Measurements from ENCODE around the gene ATG4D. TPM values are rescaled to one million over a fixed set of nuclear protein-coding genes. Genes with fewer than 3 reads are reported as not detected.

Gene ATG4D
- total RNA-seq, 6 experiments from 2014 or later: 8.1 to 19.7 (median 11.8) TPM

DNA sequence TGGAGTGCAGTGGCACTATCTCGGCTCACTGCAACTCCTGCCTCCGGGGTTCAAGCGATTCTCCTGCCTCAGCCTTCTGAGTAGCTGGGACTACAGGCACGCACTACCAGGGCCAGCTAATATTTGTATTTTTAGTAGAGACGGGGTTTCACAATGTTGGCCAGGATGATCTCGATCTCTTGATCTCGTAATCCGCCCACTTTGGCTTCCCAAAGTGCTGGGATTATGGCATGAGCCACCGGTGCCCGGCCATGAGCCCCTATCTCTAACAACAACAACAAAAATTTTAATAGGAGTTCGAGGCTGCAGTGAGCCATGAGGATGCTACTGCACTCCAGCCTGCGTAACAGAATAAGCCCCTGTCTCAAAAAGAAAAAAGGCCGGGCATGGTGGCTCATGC lies 38.4 kb downstream of the ATG4D start:
- no peak overlapping the region for H3K4me3 ChIP-seq
- intact Hi-C loops (cut with DNase I): loop anchor here (5.0 kb wide), 3 partner anchors 60 to 120 kb away; partner anchors contain the start of gene QTRT1 (in 1 of the 2)
- no peaks in the 10 kb centered on the region for H3K9me3 ChIP-seq
- no peak for ATAC-seq
- H3K4me1 ChIP-seq: no peaks in the 10 kb centered on the region
- H3K27ac ChIP-seq: no peak overlapping the region
- TF ChIP-seq CTCF (IDR thresholded peaks at IDR 0.05) (no peak), POLR2A (IDR thresholded peaks at IDR 0.05) (no peak)
- no peaks in the 10 kb centered on the region for H3K27me3 ChIP-seq
- H3K36me3 ChIP-seq: no peaks in the 10 kb centered on the region
- 51% methylated on average over 12 of the region's 13 CpGs for WGBS (ENCODE audit: insufficient coverage, low coverage, low lambda C conversion rate, missing lambda C conversion rate)
- no peak for DNase-seq

GRCh38 chr19:10583036-10583776 lies 39.5 kb downstream of the ATG4D start:
- TF ChIP-seq CTCF (IDR thresholded peaks at IDR 0.05): no peak
- Histone ChIP-seq H3K27ac (no peak overlapping the region), H3K9me3 (no peaks in the 10 kb centered on the region), H3K4me1 (no peaks in the 10 kb centered on the region), H3K36me3 (no peaks in the 10 kb centered on the region), H3K27me3 (no peaks in the 10 kb centered on the region), H3K4me3 (no peak overlapping the region)
- DNase-seq: no peak
- intact Hi-C loops (cut with DNase I): loop anchor here (5.0 kb wide), 3 partner anchors 59 to 119 kb away; partner anchors contain the start of gene QTRT1 (in 1 of the 2)
- 77% methylated on average over 6 of the region's 9 CpGs for WGBS (ENCODE audit: insufficient coverage, low coverage, low lambda C conversion rate, missing lambda C conversion rate)
- no peak for ATAC-seq

- 75% methylated on average over 4 of the region's 6 CpGs for WGBS (ENCODE audit: insufficient coverage, low coverage, low lambda C conversion rate, missing lambda C conversion rate)
- no peak overlapping the region for H3K4me3 ChIP-seq
- H3K4me1 ChIP-seq: no peaks in the 10 kb centered on the region
- H3K36me3 ChIP-seq: no peaks in the 10 kb centered on the region
- H3K27ac ChIP-seq: no peak overlapping the region
- DNase-seq: no peak
- H3K9me3 ChIP-seq: no peaks in the 10 kb centered on the region
- ATAC-seq: no peak
- TF ChIP-seq POLR2A (IDR thresholded peaks at IDR 0.05) (no peak), CTCF (IDR thresholded peaks at IDR 0.05) (no peak)
- H3K27me3 ChIP-seq: no peaks in the 10 kb centered on the region
- intact Hi-C loops (cut with DNase I): no loop called here
Measured at GRCh38 chr19:10586396-10586795, 42.7 kb downstream of the ATG4D start.

- no peak for DNase-seq
- Histone ChIP-seq H3K27me3 (no peaks in the 10 kb centered on the region), H3K9me3 (no peaks in the 10 kb centered on the region), H3K4me1 (no peaks in the 10 kb centered on the region), H3K4me3 (no peak within 1 kb of the TSS), H3K27ac (no peak within 1 kb of the TSS), H3K36me3 (no peaks in the 10 kb centered on the region)
- intact Hi-C loops (cut with DNase I): no loop called here
- ATAC-seq: no peak
- WGBS (ENCODE audit: insufficient coverage, low coverage, low lambda C conversion rate, missing lambda C conversion rate): 29% methylated on average over 12 of the region's 35 CpGs
- no peak for TF ChIP-seq POLR2A (IDR thresholded peaks at IDR 0.05)
- TF ChIP-seq CTCF (IDR thresholded peaks at IDR 0.05): no peak
Measured at GRCh38 chr19:10587022-10587838, 43.5 kb downstream of the ATG4D start, which contains the start of gene AP1M2. Gene AP1M2 (minus strand): TSS chr19:10587312. CDS start chr19:10587231, 81 bp downstream.
